Kidney capillary endothelial cell (primary cell): ENCODE results near the gene FXYD4.
"Not testable (repeated sequence)": the region's sequence is repeated elsewhere in the genome, so short reads cannot be mapped to it uniquely, and the experiment has no call there.

ENCODE experiments used
- DNase-seq: peaks from one replicate; pipeline ENCODE4 v3.0.0-alpha.2; 2018; ENCODE audit warnings: low spot score

FXYD4 gene

GRCh38 chr10:43371418-43371817, at the start of gene FXYD4:
TSS of gene FXYD4 (plus strand) at chr10:43371636. CDS start at chr10:43373747, 2,111 bp downstream.
- DNase-seq = no peak

DNA sequence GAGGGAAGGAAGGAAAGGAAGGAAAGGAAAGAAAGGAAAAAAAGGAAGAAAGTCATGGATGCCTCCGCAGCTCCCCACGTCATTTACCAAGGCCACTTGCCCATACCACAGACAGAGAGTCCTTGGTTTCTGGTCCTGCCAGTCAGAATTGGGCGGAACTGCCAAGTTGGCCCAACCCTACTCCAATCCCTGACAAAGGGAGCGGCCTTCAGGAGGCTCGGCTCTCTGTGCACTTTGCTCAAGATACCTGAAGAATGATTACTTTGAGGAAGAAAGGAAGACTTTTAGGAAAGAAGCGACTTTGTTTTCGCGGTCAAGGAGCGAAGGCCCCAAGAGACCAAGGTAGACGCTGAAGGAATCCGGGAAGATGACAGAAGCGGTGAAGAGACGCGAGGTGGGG, 49.1 kb upstream of the FXYD4 start:
- DNase-seq = no peak

GRCh38 chr10:43322769-43323168, 48.7 kb upstream of the FXYD4 start:
- DNase-seq = peak; percentile 75

DNA sequence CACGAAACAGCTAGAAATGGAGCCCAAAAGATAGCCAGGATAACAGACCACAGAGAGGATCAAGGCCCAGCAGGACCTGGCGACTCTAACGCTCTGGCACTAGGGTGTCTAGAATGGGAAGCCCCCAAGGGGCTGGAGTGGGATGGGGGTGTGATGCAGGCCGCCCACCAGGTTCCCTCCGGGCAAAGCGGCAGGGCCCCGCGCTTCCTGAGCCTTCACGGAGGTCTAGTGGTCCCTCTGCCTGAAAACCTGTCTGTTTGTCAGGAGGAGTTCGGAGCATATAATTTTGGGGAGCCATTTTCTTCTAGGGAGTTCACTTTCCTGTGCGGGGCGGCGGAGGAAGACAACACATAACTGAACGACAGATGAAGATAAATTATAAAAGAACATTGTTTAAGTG, 48.2 kb upstream of the FXYD4 start:
- no peak for DNase-seq

- no peak for DNase-seq
Measured at GRCh38 chr10:43324876-43325275, 46.6 kb upstream of the FXYD4 start.

DNA sequence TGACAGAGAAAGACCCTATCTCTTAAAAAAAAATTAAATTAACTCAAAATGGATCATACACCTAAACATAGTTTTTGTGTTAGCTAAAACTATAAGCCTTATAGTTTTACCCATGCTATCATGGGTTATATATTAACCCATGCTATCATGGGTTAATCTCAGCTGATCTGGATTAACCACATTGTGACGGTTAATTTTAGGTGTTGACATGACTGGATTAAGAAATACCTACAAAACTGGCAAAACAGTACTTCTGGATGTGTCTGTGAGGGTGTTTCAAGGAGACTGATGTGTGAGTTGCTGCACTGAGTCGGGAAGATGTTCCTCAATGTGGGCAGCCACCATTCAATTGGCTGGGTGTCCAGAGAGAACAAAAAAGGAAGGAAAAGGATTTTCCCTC, 44.3 kb upstream of the FXYD4 start:
- DNase-seq = no peak

- no peak for DNase-seq
Measured at GRCh38 chr10:43327986-43328385, 43.5 kb upstream of the FXYD4 start.

- not testable (repeated sequence) for DNase-seq
Measured at GRCh38 chr10:43328810-43329209, 42.6 kb upstream of the FXYD4 start.

- not testable (repeated sequence) for DNase-seq
Measured at GRCh38 chr10:43329246-43329885, 42.1 kb upstream of the FXYD4 start.

DNA sequence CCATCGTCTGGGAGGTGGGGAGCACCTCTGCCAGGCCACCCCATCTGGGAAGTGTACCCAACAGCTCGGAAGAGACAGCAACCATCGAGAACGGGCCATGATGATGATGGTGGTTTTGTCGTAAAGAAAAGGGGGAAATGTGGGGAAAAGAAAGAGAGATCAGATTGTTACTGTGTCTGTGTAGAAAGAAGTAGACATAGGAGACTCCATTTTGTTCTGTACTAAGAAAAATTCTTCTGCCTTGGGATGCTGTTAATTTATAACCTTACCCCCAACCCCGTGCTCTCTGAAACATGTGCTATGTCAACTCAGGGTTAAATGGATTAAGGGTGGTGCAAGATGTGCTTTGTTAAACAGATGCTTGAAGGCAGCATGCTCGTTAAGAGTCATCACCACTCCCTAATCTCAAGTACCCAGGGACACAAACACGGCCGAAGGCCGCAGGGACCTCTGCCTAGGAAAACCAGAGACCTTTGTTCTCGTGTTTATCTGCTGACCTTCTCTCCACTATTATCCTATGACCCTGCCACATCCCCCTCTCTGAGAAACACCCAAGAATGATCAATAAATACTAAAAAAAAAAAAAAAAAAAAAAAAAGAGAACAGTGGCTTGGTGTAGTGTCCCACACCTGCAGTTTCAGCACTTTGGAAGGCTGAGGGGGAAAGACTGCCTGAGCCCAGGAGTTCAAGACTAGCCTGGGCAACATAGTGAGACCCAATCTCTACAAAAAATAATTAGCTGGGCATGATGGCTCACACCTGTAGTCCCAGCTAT, 41.2 kb upstream of the FXYD4 start:
- not testable (repeated sequence) for DNase-seq

GRCh38 chr10:43330824-43331127, 40.7 kb upstream of the FXYD4 start:
- DNase-seq = not testable (repeated sequence)

DNA sequence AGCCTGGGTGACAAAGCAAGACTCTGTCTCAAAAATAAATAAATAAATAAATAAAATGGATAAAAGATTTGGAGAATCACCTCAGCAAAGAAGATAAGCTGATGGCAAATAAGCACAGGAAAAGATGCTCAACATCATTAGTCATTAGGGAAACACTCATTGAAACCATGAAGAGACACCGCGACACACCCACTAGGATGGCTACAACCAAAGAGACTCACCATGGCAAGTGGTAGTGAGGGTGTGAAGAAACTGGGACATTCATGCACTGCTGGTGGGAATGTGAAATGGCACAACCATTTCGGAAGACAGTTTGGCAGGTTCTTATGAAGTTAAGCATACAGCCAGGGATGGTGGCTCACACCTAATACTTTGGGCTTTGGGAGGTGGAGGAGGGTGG, 37.8 kb upstream of the FXYD4 start:
- DNase-seq = no peak

GRCh38 chr10:43336061-43336460, 35.4 kb upstream of the FXYD4 start:
- DNase-seq = no peak

- DNase-seq = no peak
Measured at GRCh38 chr10:43336641-43337318, 34.7 kb upstream of the FXYD4 start.

DNA sequence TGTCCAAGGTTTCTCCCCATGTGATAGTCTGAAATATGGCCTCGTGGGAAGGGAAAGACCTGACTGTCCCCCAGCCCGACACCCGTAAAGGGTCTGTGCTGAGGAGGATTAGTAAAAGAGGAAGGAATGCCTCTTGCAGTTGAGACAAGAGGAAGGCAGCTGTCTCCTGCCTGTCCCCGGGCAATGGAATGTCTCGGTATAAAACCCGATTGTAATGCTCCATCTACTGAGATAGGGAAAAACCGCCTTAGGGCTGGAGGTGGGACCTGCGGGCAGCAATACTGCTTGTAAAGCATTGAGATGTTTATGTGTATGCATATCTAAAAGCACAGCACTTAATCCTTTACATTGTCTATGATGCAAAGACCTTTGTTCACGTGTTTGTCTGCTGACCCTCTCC, 33.9 kb upstream of the FXYD4 start:
- not testable (repeated sequence) for DNase-seq

- no peak for DNase-seq
Measured at GRCh38 chr10:43338117-43338516, 33.3 kb upstream of the FXYD4 start.

GRCh38 chr10:43339136-43339535, 32.3 kb upstream of the FXYD4 start:
- no peak for DNase-seq

DNA sequence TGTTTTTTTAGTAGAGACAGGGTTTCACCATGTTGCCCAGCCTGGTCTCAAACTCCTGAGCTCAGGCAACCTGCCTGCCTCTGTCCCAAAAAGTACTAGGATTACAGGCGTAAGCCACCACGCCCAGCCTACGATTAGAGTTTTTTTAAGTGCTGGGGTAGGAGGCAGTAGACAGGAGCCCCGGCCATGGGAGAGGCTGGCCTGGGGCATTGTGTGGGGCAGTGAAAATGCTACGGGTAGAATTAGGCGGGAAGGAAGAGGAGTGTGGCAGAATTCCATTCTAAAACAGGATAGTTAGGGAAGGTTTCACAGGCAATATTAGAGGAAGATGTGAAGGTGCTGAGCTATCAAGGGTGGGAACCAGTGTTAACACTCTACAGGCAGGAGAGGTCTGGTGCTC, 31.3 kb upstream of the FXYD4 start:
- DNase-seq = no peak

GRCh38 chr10:43340619-43341018, 30.8 kb upstream of the FXYD4 start:
- DNase-seq = no peak

GRCh38 chr10:43341450-43341849, 30.0 kb upstream of the FXYD4 start:
- DNase-seq = no peak

DNA sequence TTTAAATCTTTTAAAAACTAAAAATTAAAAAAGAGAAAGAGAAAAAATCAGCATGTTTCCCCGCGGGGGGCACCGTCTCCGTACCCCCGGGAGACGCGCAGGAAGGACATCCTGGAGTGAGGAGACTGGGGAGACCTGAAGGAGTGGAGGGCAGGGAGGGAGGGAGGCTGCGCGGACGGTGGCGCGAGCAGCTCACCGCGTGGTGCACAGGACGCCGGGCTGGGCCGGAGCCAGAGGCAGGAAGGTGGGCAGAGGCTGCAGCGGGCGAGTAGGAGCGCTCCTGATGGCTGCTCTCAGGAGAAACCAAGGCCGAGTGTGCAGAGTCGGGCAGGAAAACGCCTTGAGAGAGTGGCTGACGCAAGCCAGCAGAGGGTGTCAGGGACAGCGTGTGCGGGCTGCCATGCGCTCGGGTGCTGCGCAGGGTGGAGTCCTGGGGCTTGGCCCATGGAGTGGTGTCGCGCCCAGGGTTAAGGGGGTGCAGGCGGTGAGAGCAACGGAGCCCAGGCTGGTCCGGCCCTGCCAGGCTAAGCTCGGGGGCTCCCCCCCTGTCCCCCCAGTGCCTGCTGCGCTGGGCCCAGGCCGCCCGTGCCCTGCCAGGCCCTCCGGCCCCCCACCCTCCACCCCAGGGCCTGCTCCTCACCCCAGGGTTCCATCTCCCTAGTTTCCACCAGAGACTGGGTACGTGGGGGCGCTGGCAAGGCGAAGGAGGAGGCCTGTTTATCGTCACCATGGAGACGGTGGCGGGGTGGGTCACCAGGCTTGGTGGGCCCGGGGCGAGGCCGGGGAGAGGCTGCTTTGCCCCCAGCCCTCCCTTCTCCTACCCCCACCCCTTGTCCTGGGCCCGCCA, 28.9 kb upstream of the FXYD4 start:
- no peak for DNase-seq

DNA sequence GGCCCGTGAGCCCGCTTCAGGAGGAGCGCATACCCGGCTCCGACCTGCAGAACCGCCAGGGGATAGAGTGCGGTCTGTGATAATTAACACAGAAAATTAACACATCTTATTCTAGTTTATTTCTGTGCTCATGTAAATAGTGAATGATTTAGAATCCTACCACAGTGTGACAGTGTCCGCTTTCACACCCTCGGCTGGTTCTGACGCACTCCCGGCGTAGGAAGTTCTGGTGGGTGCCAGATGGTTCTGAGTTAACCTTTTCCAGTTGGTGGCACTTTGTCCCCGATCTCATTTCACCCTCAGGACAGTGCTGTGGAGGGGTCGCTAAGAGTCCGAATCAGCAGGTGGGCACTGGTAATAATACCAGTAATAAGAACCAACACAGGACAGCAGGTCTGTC, 28.3 kb upstream of the FXYD4 start:
- DNase-seq = no peak
